ENCODE measurements around the gene CDKN2B-AS1.

- TF ChIP-seq CTCF (IDR thresholded peaks at IDR 0.05 in 8 of 11, conservative IDR thresholded peaks at IDR 0.05 in 3 of 11): no peak
- TF ChIP-seq POLR2A (IDR thresholded peaks at IDR 0.05): no peak
- TF ChIP-seq POLR2AphosphoS5 (IDR thresholded peaks at IDR 0.05): no peak
Observed at GRCh38 chr9:22097707-22098106, 103.1 kb downstream of the CDKN2B-AS1 start.
